A549 (cell line): ENCODE measurements around the gene ADGRF4. TPM values are rescaled to one million over a fixed set of nuclear protein-coding genes. Genes with fewer than 3 reads are reported as not detected.

Experiments
- ATAC-seq, 2 experiments: fragments of 200-7000 bp in 1 of 2; fragments of >200 bp in 1 of 2; cut with Nextera tagmentation in 1 of 2; cut with Tn5 transposase in 1 of 2; 3 replicates each; pipeline versions ENCODE4 v1.8.0 to v1.9.1; 2018 to 2020; ENCODE audit warnings: mild to moderate bottlenecking in 1 of 2, moderate library complexity in 1 of 2
- CTCF ChIA-PET: fragments of 300-600 bp; sonication (Branson Sonifier 250); formaldehyde crosslinking; extraction: SDS; loops from one replicate; lab custom pipeline; 2021; ENCODE audit warnings: antibody characterized with exemption, inconsistent platforms; lab: Yijun Ruan, JAX
- POLR2A ChIA-PET: fragments of 350-600 bp; formaldehyde crosslinking; extraction: SDS; loops from one replicate; lab custom pipeline; 2021; ENCODE audit warnings: antibody characterized with exemption, inconsistent platforms; lab: Yijun Ruan, JAX
- DNase-seq, 2 experiments: peaks; one replicate each; pipeline versions ENCODE4 v3.0.0 to v3.0.0-alpha.2; 2011 to 2016; ENCODE audit warnings: low read depth in 1 of 2, low spot score in 1 of 2
- FAIRE-seq: peaks from 2 replicates; lab custom pipeline; 2011; peaks lifted over from hg19 to GRCh38; lab: Jason Lieb, UNC
- H3K27ac ChIP-seq, 2 experiments: fragments of >200 bp; sonication (Bioruptor Twin); formaldehyde crosslinking; 3 replicates each; pipeline ENCODE4 v1.5.1; 2016 to 2017
- H3K4me1 ChIP-seq: fragments of >200 bp; sonication (Bioruptor Twin); formaldehyde crosslinking; 3 replicates; pipeline ENCODE4 v1.6.1; 2016
- H3K4me2 ChIP-seq: fragments of >200 bp; sonication (Bioruptor Twin); formaldehyde crosslinking; 3 replicates; pipeline ENCODE4 v1.6.1; 2016
- H3K4me3 ChIP-seq: fragments of >200 bp; sonication (Bioruptor Twin); formaldehyde crosslinking; 3 replicates; pipeline ENCODE4 v1.5.1; 2016
- H3K9me3 ChIP-seq: fragments of >200 bp; sonication (Bioruptor Twin); formaldehyde crosslinking; 3 replicates; pipeline ENCODE4 v1.6.1; 2016
- BHLHE40 ChIP-seq: IDR thresholded peaks from 2 replicates; pipeline ENCODE4 v1.6.1; 2012; ENCODE audit warnings: low read depth, low read length, inconsistent platforms
- CBX2 ChIP-seq: fragments of 200-600 bp; sonication (generic); IDR thresholded peaks from 2 replicates; pipeline ENCODE4 v1.6.1; 2016; ENCODE audit warnings: low read depth, mild to moderate bottlenecking, borderline replicate concordance
- CEBPB ChIP-seq, 2 experiments: fragments of >200 bp in 1 of 2; sonication (Bioruptor Twin) in 1 of 2; formaldehyde crosslinking in 1 of 2; IDR thresholded peaks; 2 replicates each; pipeline ENCODE4 v1.6.1; 2012 to 2016
- ESRRA ChIP-seq: fragments of 150-350 bp; IDR thresholded peaks from 2 replicates; pipeline ENCODE4 v1.6.1; 2014; ENCODE audit warnings: mild to moderate bottlenecking, low read length, borderline replicate concordance
- HDAC2 ChIP-seq: fragments of 200-600 bp; sonication (generic); IDR thresholded peaks from 2 replicates; pipeline ENCODE4 v1.6.1; 2016
- HOXA7 ChIP-seq: fragments of 250-450 bp; sonication (Bioruptor Pico); IDR thresholded peaks from 2 replicates; pipeline ENCODE4 v1.5.0; 2020; ENCODE audit warnings: mild to moderate bottlenecking, moderate library complexity
- HOXB13 ChIP-seq: fragments of 250-450 bp; sonication (Bioruptor Pico); IDR thresholded peaks from 2 replicates; pipeline ENCODE4 v1.5.0; 2020; ENCODE audit warnings: low read depth, mild to moderate bottlenecking, moderate library complexity
- MYC ChIP-seq: IDR thresholded peaks from 2 replicates; pipeline ENCODE4 v1.6.1; 2012; ENCODE audit warnings: mild to moderate bottlenecking, inconsistent platforms, low read length, improper control_type of control experiment, borderline replicate concordance
- PHF8 ChIP-seq: fragments of 200-600 bp; sonication (generic); IDR thresholded peaks from 2 replicates; pipeline ENCODE4 v1.6.1; 2016; ENCODE audit warnings: low read depth, mild to moderate bottlenecking, antibody characterized with exemption, moderate library complexity, borderline replicate concordance
- POLR2AphosphoS2 ChIP-seq: conservative IDR thresholded peaks from 2 replicates; pipeline ENCODE4 v1.6.1; 2012; ENCODE audit warnings: low read length, improper control_type of control experiment, inconsistent platforms
- RAD21 ChIP-seq, 2 experiments: fragments of >200 bp in 1 of 2; sonication (Bioruptor Twin) in 1 of 2; formaldehyde crosslinking in 1 of 2; IDR thresholded peaks in 1 of 2; conservative IDR thresholded peaks in 1 of 2; 2 replicates in 1 of 2; 3 replicates in 1 of 2; pipeline ENCODE4 v1.6.1; 2012 to 2018; ENCODE audit warnings: inconsistent platforms in 1 of 2
- RCOR1 ChIP-seq: fragments of 150-350 bp; IDR thresholded peaks from 2 replicates; pipeline ENCODE4 v1.6.1; 2014; ENCODE audit warnings: antibody characterized with exemption, low read length, low read depth
- ZSCAN20 ChIP-seq: fragments of 250-450 bp; sonication (Bioruptor Pico); IDR thresholded peaks from 2 replicates; pipeline ENCODE4 v1.8.0; 2022; ENCODE audit warnings: mild to moderate bottlenecking, moderate library complexity
- whole genome bisulfite sequencing: methylation state at CpG from one replicate; pipeline ENCODE4 v1.1.6; 2017; ENCODE audit errors: missing lambda C conversion rate; 5-methylcytosine and 5-hydroxymethylcytosine counted together
- polyA plus RNA-seq, 4 experiments: library from polyadenylated mRNA; depleted of rRNA in 3 of 4; stranded (reverse); fragments of >200 nt; fragmentation: RNase III in 1 of 4; extraction: RNeasy Plus Mini Kit Qiagen cat#74134 plus additional on column Dnase treatment in 1 of 4; gene quantifications; 2 replicates in 3 of 4; 3 replicates in 1 of 4; pipeline ENCODE4 v1.2.3, GENCODE V29; 2011 to 2017
- TF ChIP-seq, protein P1 (sequence below): fragments of >200 bp; sonication (Bioruptor Twin); formaldehyde crosslinking; IDR thresholded peaks from 3 replicates; pipeline ENCODE4 v1.5.1; 2016
- TF ChIP-seq, protein P2 (sequence below): fragments of >200 bp; sonication (Bioruptor Twin); formaldehyde crosslinking; IDR thresholded peaks from 2 replicates; pipeline ENCODE4 v1.6.1; 2016
- TF ChIP-seq, protein P3 (sequence below): fragments of >200 bp; sonication (Bioruptor Twin); formaldehyde crosslinking; IDR thresholded peaks from 3 replicates; pipeline ENCODE4 v1.6.1; 2016
- TF ChIP-seq, protein P4 (sequence below): fragments of 250-450 bp; sonication (Bioruptor Pico); IDR thresholded peaks from 2 replicates; pipeline ENCODE4 v1.5.0; 2020; ENCODE audit warnings: low read depth, mild to moderate bottlenecking, moderate library complexity
- TF ChIP-seq, protein P5 (sequence below): fragments of 250-450 bp; sonication (Bioruptor Pico); IDR thresholded peaks from 2 replicates; pipeline ENCODE4 v1.5.0; 2021; ENCODE audit warnings: mild to moderate bottlenecking, moderate library complexity, borderline replicate concordance

The ADGRF4 gene
- polyA plus RNA-seq, 2 of the 4 experiments (the other 2 are of a cell fraction): 5.8 to 9.2 TPM

DNA sequence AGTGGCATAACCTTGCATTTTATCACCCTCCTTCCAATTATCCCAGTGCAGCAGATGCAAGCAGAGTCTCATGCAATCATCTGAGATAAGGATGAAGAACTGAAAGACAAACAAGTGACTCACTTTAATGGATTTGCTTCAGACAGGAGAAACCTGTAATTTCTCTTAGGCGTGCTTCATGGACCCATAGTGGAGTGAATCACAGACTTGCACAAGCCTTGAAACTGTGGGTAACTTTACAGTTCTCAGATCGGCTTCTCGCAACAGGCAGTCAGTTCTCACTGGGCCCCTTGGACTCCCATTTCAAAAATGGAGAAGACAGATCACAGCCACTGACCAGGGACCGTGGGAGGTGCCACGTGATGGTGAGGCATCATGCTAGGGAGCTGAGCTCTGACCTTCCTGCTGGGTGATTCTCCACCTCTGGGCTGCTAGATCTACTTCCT lies at the start of gene ADGRF4 (continued):
- TF ChIP-seq RAD21 (conservative IDR thresholded peaks at IDR 0.05 in 1 of 2, IDR thresholded peaks at IDR 0.05 in 1 of 2) (0 out of 5 replicates have a peak, but pooled peaks of 1 of the 2 experiments have one; percentile 18), HDAC2 (no peak), CBX2 (no peak), PHF8 (no peak), CEBPB (IDR thresholded peaks at IDR 0.05) (peak; percentile 61 to 68; a peak in 3 of 4 replicates), POLR2AphosphoS2 (no peak)
- TF ChIP-seq, protein P1, sequence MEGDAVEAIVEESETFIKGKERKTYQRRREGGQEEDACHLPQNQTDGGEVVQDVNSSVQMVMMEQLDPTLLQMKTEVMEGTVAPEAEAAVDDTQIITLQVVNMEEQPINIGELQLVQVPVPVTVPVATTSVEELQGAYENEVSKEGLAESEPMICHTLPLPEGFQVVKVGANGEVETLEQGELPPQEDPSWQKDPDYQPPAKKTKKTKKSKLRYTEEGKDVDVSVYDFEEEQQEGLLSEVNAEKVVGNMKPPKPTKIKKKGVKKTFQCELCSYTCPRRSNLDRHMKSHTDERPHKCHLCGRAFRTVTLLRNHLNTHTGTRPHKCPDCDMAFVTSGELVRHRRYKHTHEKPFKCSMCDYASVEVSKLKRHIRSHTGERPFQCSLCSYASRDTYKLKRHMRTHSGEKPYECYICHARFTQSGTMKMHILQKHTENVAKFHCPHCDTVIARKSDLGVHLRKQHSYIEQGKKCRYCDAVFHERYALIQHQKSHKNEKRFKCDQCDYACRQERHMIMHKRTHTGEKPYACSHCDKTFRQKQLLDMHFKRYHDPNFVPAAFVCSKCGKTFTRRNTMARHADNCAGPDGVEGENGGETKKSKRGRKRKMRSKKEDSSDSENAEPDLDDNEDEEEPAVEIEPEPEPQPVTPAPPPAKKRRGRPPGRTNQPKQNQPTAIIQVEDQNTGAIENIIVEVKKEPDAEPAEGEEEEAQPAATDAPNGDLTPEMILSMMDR: no peak
- TF ChIP-seq, protein P2, sequence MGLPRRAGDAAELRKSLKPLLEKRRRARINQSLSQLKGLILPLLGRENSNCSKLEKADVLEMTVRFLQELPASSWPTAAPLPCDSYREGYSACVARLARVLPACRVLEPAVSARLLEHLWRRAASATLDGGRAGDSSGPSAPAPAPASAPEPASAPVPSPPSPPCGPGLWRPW: 0 out of 2 replicates have a peak, but pooled peaks have one; percentile 29
- TF ChIP-seq, protein P3, sequence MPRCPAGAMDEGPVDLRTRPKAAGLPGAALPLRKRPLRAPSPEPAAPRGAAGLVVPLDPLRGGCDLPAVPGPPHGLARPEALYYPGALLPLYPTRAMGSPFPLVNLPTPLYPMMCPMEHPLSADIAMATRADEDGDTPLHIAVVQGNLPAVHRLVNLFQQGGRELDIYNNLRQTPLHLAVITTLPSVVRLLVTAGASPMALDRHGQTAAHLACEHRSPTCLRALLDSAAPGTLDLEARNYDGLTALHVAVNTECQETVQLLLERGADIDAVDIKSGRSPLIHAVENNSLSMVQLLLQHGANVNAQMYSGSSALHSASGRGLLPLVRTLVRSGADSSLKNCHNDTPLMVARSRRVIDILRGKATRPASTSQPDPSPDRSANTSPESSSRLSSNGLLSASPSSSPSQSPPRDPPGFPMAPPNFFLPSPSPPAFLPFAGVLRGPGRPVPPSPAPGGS: 0 out of 3 replicates have a peak, but pooled peaks have one; percentile 38
- TF ChIP-seq, protein P4, sequence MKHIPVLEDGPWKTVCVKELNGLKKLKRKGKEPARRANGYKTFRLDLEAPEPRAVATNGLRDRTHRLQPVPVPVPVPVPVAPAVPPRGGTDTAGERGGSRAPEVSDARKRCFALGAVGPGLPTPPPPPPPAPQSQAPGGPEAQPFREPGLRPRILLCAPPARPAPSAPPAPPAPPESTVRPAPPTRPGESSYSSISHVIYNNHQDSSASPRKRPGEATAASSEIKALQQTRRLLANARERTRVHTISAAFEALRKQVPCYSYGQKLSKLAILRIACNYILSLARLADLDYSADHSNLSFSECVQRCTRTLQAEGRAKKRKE (CRISPR knock-in tag): no peak
- TF ChIP-seq, all 56 proteins: peak for 11

DNA sequence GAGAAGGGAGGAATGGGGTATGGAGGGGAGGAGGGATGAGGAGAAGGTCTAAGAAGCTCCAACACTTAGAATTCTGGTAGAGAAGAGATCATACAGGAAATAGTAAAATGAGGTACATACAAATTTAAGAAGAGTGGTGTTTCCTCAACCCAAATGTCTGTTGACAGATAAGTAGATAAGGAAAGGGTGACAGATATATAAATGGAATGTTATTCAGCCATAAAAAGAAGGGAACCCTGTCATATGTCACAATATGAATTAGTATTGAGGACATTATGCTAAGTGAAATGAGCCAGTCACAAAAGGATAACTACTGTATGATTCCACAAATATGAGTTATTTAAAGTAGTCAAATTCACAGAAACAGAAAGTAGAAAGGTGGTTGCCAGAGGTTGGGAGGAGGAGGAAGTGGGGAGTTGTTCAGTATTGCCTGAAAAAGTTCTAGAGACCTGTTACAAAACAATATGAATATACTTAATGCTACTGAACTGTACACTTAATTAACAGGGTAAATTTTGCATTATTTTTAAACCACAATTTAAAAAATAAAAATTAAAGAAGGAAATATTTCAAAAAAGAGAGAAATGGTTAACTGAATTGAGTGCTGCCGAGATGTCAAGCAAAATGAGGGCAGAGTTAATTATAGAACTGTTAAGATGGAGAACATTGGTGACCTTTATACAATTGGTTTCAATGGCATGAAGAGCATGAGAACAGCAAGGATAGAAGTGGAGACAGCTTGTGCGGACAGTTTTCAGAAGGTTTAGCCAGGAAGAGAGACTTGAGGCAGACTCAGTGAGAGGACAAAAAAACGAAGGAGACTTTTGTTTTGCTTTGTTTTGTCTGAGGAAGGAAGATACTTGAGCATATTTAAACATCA lies 47.6 kb upstream of the ADGRF4 start:
- DNase-seq (no peak), ATAC-seq (no peak), FAIRE-seq (no peak)
- 69% methylated on average over 3 of the region's 3 CpGs for WGBS
- no peak overlapping the region for H3K4me3 ChIP-seq
- CTCF ChIA-PET: interaction anchor here (1.4 to 1.6 kb wide), 3 partner anchors 17 to 130 kb away, joined by 3 to 4 read pairs (median 3); no protein-coding TSS in a partner anchor
- H3K9me3 ChIP-seq: no peaks in the 10 kb centered on the region
- TF ChIP-seq ZSCAN20 (CRISPR knock-in tag) (no peak), HOXA7 (CRISPR knock-in tag) (no peak), CEBPB (IDR thresholded peaks at IDR 0.05) (no peak), RCOR1 (no peak), ESRRA (no peak), HOXB13 (CRISPR knock-in tag) (no peak), BHLHE40 (no peak), MYC (no peak)
- TF ChIP-seq, protein P5, sequence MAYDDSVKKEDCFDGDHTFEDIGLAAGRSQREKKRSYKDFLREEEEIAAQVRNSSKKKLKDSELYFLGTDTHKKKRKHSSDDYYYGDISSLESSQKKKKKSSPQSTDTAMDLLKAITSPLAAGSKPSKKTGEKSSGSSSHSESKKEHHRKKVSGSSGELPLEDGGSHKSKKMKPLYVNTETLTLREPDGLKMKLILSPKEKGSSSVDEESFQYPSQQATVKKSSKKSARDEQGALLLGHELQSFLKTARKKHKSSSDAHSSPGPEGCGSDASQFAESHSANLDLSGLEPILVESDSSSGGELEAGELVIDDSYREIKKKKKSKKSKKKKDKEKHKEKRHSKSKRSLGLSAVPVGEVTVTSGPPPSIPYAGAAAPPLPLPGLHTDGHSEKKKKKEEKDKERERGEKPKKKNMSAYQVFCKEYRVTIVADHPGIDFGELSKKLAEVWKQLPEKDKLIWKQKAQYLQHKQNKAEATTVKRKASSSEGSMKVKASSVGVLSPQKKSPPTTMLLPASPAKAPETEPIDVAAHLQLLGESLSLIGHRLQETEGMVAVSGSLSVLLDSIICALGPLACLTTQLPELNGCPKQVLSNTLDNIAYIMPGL (CRISPR knock-in tag): no peak
- TF ChIP-seq, protein P1: no peak
- TF ChIP-seq, protein P3: no peak
- TF ChIP-seq, protein P2: no peak
- H3K4me1 ChIP-seq: peaks cover 10% of the 10 kb centered on the region
- H3K4me2 ChIP-seq: peak overlapping the region; percentile 68
- H3K27ac ChIP-seq: peak overlapping the region; percentile 59 to 77
- POLR2A ChIA-PET: no interaction called here
